Gastrocnemius medialis (tissue), 4 donors: ENCODE measurements around the gene SNAPC2. TPM values are rescaled to one million over a fixed set of nuclear protein-coding genes. Genes with fewer than 3 reads are reported as not detected.

Experiments
- ATAC-seq, 2 donors: fragments of 150-250 bp; one replicate each; pipeline ENCODE4 v1.9.1; 2016
- DNase-seq, 2 donors: peaks; one replicate each; pipeline ENCODE4 v3.0.0-alpha.2; 2019
- H3K27ac ChIP-seq, 4 donors: fragments of 200-600 bp; sonication (generic); 1 replicate in 1 of 4; 2 replicates in 3 of 4; pipeline ENCODE4 v1.5.1; 2016 to 2018; ENCODE audit warnings: mild to moderate bottlenecking in 2 of 4, moderate library complexity in 1 of 4
- H3K27me3 ChIP-seq, 3 donors: fragments of 200-600 bp; sonication (generic) in 2 of 3; 1 replicate in 1 of 3; 2 replicates in 2 of 3; pipeline versions ENCODE4 v1.5.1 to v1.6.0; 2016 to 2019; ENCODE audit warnings: mild to moderate bottlenecking in 1 of 3, moderate library complexity in 1 of 3
- H3K36me3 ChIP-seq, 2 donors: fragments of 200-600 bp; sonication (generic) in 1 of 2; one replicate each; pipeline ENCODE4 v1.5.1; 2017 to 2018
- H3K4me1 ChIP-seq, 2 donors: fragments of 200-600 bp; sonication (generic) in 1 of 2; one replicate each; pipeline ENCODE4 v1.5.1; 2016 to 2017; ENCODE audit warnings: mild to moderate bottlenecking in 2 of 2
- H3K4me3 ChIP-seq, 4 donors: fragments of 200-600 bp; sonication (generic) in 3 of 4; 1 replicate in 1 of 4; 2 replicates in 3 of 4; pipeline ENCODE4 v1.5.1; 2016 to 2019; ENCODE audit warnings: mild to moderate bottlenecking in 2 of 4
- H3K9me3 ChIP-seq, 3 donors: fragments of 200-600 bp; sonication (generic) in 2 of 3; 1 replicate in 1 of 3; 2 replicates in 2 of 3; pipeline ENCODE4 v1.5.1; 2016 to 2019
- POLR2A ChIP-seq, 2 donors: fragments of 450-650 bp; IDR thresholded peaks; one replicate each; pipeline ENCODE4 v1.6.1; 2017; ENCODE audit warnings: antibody characterized with exemption in 2 of 2, mild to moderate bottlenecking in 2 of 2, moderate library complexity in 2 of 2
- in situ Hi-C, 4 donors: fragments of 200-750 bp; cut with MboI; loops; one replicate each; pipeline versions ENCODE4 v1.15.0 to v1.8.0; 2017; ENCODE audit warnings: low sequenced_read_pairs in 4 of 4
- intact Hi-C: fragments of 100-400 bp; cut with DNase I; formaldehyde crosslinking; loops from one replicate; pipeline ENCODE4 v1.15.1; 2023; ENCODE audit warnings: low total_unique reads
- total RNA-seq, 4 donors: library from RNA; depleted of rRNA; stranded (reverse); fragments of >200 nt; gene quantifications; one replicate each; pipeline versions ENCODE4 v1.1.0 to v1.2.3, GENCODE V29; 2016
- TF ChIP-seq, protein P1 (sequence below), 5 experiments: fragments of 450-650 bp in 3 of 5; fragments of 200-600 bp in 2 of 5; sonication (generic) in 2 of 5; IDR thresholded peaks in 4 of 5; conservative IDR thresholded peaks in 1 of 5; 1 replicate in 4 of 5; 2 replicates in 1 of 5; pipeline ENCODE4 v1.5.1; 2016 to 2019; ENCODE audit warnings: antibody characterized with exemption in 5 of 5, mild to moderate bottlenecking in 3 of 5, moderate library complexity in 3 of 5

SNAPC2 gene
- total RNA-seq, 4 donors from 2014 or later, result 4.6 to 10.9 (median 7.1) TPM

DNA sequence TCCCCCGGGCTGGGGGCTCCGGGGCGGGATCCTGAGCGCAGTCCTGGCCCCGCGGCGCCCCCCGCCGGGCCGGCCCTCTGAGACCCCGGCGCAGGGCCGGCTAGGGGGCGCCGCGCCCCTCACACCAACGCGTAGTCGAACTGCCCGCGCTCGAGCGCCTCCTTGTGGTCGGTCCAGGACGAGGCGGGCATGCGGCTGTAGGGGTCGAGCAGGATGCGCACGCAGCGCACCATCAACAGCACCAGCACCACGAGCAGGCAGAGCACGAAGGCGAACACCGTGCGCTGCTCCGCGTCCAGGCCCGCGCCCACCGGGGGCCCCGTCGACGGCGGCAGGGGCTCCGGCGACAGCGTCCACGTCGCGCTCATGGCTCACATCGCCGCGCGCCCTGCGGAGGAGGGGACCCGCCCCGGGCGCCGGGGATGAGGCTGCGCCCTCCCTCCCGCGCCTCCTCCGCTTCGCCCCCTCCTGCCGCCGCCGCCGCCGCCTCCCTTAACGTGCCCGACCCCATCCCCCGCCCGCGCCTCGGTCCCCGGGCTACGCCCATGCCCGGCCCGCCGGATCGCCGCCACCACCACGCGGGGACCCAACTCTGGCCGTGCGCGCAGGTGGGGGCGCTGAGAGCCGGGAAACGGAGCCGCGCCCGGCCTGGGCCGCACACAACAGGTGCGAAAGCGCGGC is 5.2 kb downstream of the SNAPC2 start:
- no peak for ATAC-seq
- intact Hi-C loops, result no loop called here
- no peak for DNase-seq
- no peak overlapping the region for H3K27ac ChIP-seq
- peak overlapping the region in 3 of 4 donors; percentile 39 to 53 (median 43) for H3K4me3 ChIP-seq
- peaks cover 0 to 11% of the 10 kb centered on the region in 2 donors for H3K36me3 ChIP-seq
- in situ Hi-C loops, result no loop called here
- H3K27me3 ChIP-seq, result peaks cover 0 to 6% (median 0%) of the 10 kb centered on the region in 3 donors
- H3K4me1 ChIP-seq, result peaks cover 14 to 34% of the 10 kb centered on the region in 2 donors
- no peaks in the 10 kb centered on the region for H3K9me3 ChIP-seq
- no peak for TF ChIP-seq POLR2A (IDR thresholded peaks at IDR 0.05)
- TF ChIP-seq, protein P1, sequence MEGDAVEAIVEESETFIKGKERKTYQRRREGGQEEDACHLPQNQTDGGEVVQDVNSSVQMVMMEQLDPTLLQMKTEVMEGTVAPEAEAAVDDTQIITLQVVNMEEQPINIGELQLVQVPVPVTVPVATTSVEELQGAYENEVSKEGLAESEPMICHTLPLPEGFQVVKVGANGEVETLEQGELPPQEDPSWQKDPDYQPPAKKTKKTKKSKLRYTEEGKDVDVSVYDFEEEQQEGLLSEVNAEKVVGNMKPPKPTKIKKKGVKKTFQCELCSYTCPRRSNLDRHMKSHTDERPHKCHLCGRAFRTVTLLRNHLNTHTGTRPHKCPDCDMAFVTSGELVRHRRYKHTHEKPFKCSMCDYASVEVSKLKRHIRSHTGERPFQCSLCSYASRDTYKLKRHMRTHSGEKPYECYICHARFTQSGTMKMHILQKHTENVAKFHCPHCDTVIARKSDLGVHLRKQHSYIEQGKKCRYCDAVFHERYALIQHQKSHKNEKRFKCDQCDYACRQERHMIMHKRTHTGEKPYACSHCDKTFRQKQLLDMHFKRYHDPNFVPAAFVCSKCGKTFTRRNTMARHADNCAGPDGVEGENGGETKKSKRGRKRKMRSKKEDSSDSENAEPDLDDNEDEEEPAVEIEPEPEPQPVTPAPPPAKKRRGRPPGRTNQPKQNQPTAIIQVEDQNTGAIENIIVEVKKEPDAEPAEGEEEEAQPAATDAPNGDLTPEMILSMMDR (IDR thresholded peaks at IDR 0.05 in 4 of 5, conservative IDR thresholded peaks at IDR 0.05 in 1 of 5), result peak; percentile 61 to 84 (median 66)

DNA sequence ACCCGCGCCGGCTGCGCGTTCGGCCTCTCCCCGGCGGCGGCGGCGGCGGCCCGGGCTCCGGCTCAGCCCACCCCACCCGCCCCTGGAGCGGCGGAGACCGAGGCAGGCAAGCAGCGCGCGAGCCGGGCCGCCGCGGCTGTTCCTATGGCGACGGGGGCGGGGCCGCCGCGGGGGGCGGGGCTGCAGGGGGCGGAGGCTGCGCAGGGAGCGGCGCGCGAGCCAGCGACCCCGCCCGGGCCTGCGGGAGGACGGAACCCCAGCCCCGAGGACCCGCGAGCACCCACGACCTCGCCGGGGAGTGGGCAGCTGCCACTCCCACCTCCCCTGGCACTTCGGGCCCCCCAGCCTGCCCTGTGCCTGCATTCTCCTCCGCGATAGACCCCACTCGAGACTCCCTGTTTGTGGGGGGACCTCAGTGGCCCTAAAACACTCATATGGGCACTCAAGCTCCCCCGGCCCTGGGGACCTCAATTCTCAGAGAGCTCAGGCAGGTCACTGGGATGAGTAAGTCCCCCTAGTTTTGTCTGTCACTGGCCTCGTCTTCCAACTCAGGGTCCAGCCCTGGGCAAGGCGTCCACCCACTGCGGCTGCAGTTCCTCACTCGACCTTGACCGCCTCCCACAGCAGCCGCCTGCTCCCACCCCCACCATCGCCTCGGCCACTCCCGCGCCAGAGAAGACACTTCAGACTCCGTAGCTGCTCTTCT is 6.0 kb downstream of the SNAPC2 start, which contains the start of gene CTXN1:
Gene CTXN1 (minus strand): TSS at position 115 of the 706 bp plus-strand sequence. CDS start 597 bp downstream, outside the sequence.
- peaks cover 0 to 6% (median 0%) of the 10 kb centered on the region in 3 donors for H3K27me3 ChIP-seq
- peak within 1 kb of the TSS in 1 of 4 donors; percentile 29 for H3K27ac ChIP-seq
- no peaks in the 10 kb centered on the region for H3K9me3 ChIP-seq
- in situ Hi-C loops (no loop called here), intact Hi-C loops (loop anchor here (2.0 kb wide), 1 partner anchor 73 kb away; no protein-coding TSS in a partner anchor)
- ATAC-seq, result peak; percentile 37 to 61
- no peak for TF ChIP-seq POLR2A (IDR thresholded peaks at IDR 0.05)
- TF ChIP-seq, protein P1 (IDR thresholded peaks at IDR 0.05 in 4 of 5, conservative IDR thresholded peaks at IDR 0.05 in 1 of 5), result no peak
- peak within 1 kb of the TSS; percentile 39 to 53 (median 46) for H3K4me3 ChIP-seq
- H3K36me3 ChIP-seq, result peaks cover 0 to 20% of the 10 kb centered on the region in 2 donors
- DNase-seq, result no peak
- peaks cover 12 to 31% of the 10 kb centered on the region in 2 donors for H3K4me1 ChIP-seq

DNA sequence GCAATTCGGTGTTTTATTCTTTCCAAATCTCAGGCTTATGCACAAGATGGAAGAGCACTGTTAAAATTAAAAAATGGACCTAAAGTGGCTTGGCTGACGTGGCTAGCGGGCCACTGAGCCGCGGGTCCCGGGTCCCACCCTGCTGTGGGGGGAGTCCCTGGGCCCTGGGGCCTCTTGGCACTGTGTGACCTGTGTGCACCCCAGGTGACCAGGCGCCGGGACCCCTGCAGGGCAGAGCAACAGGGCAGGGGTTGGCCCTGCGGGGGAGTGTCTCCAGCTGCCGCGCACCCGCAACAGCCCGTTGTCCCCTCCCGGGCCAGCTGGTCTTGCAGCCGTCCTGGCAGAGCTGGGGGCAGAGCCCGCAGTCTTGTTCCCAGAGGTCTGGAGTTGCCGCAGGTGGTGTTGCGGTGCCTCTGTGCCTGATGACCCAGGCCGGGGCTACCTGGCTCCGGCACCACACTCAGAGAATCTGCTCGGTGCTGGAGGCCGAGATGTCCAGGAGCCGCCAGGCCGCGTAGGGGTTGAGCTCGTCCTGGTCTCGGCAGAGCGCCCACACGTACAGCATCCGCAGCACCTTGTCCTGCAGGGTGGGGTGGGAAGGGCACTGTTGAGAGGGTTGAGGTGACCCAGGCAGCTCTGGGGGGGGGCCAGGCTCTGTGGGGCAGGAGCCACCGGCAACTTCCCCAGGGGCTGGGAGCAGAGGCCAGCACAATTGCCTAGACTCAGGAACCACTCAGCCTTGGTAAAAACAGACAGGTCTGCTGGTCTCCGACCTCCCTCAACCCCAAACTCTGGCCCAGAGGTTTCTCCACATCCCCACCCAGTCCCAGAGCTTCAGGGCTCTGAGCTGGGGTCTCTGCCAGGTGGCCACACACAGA is 6.8 kb downstream of the SNAPC2 start:
- Histone ChIP-seq H3K27ac (no peak overlapping the region), H3K4me3 (no peak overlapping the region)
- TF ChIP-seq POLR2A (IDR thresholded peaks at IDR 0.05), result no peak
- TF ChIP-seq, protein P1 (IDR thresholded peaks at IDR 0.05 in 4 of 5, conservative IDR thresholded peaks at IDR 0.05 in 1 of 5), result no peak

DNA sequence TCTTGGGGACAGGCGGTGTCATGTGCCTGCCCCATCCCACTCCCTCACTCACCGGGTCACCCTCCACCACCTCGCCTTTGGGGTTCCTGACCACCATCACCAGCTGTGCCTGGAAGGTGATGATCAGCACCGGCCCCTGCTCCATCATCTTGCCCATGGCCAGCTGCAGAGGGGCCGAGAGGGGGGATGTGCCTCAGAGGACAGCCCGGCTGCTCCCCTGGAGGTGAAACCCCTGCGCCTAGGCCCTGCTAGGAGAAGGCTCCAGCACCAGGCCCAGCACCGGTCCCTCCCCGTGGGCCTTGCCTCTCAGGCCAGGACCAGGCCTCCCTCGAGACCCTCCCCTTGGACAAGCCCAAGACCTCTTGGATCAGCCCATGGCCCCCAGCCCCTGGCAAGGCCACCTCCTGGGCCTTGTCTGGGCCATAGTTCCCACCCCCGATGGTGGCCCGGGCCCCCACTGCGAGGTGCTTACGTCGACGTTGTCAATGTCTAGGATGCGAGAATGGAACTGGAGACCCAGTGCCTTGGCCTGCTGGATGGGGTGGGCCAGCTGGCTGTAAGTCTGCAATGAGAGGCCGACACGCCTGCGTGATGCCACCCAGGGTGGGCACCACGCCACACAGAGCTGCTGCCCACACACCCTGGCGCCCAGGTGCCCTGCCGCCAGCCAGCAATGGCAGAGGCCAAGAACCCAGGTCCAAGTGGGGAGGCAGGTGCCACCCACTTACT is 7.6 kb downstream of the SNAPC2 start:
- peaks cover 0 to 29% of the 10 kb centered on the region in 2 donors for H3K36me3 ChIP-seq
- intact Hi-C loops (loop anchor here (2.0 kb wide), 1 partner anchor 75 kb away; no protein-coding TSS in a partner anchor), in situ Hi-C loops (no loop called here)
- TF ChIP-seq, protein P1 (IDR thresholded peaks at IDR 0.05 in 4 of 5, conservative IDR thresholded peaks at IDR 0.05 in 1 of 5), result no peak
- TF ChIP-seq POLR2A (IDR thresholded peaks at IDR 0.05), result no peak
- no peak for ATAC-seq
- peak overlapping the region; percentile 63 to 78 (median 71) for H3K27ac ChIP-seq
- peaks cover 5 to 20% of the 10 kb centered on the region in 2 donors for H3K4me1 ChIP-seq
- H3K27me3 ChIP-seq, result peaks cover 0 to 6% (median 0%) of the 10 kb centered on the region in 3 donors
- no peak overlapping the region for H3K4me3 ChIP-seq
- no peaks in the 10 kb centered on the region for H3K9me3 ChIP-seq
- DNase-seq, result no peak

More for the DNA sequence above, 6.8 kb downstream of the SNAPC2 start:
- Histone ChIP-seq H3K36me3 (peaks cover 0 to 28% of the 10 kb centered on the region in 2 donors), H3K9me3 (no peaks in the 10 kb centered on the region), H3K4me1 (peaks cover 5 to 23% of the 10 kb centered on the region in 2 donors), H3K27me3 (peaks cover 0 to 6% (median 0%) of the 10 kb centered on the region in 3 donors)
- in situ Hi-C loops (no loop called here), intact Hi-C loops (loop anchor here (2.0 kb wide), 1 partner anchor 74 kb away; no protein-coding TSS in a partner anchor)
- DNase-seq (no peak), ATAC-seq (no peak)
